Stimulated activated CD8-positive, alpha-beta memory T cell treated with anti-CD3 and anti-CD28 coated beads, Interleukin-15, amount 100 ng/mL, for 48 hours (primary cell): ENCODE data around the gene STOML1.
"Not testable (repeated sequence)": the region's sequence is repeated elsewhere in the genome, so short reads cannot be mapped to it uniquely, and the experiment has no call there.

Source experiments
- DNase-seq, 2 donors: peaks; one replicate each; pipeline ENCODE4 v3.0.0-alpha.2; 2020; ENCODE audit warnings: low read depth in 2 of 2

STOML1 gene

GRCh38 chr15:73987250-73987649 is 4.8 kb downstream of the STOML1 start:
- DNase-seq, result no peak

- DNase-seq, result no peak
Observed at GRCh38 chr15:73986776-73987056, 5.4 kb downstream of the STOML1 start.

- no peak for DNase-seq
Observed at GRCh38 chr15:73986055-73986775, 5.9 kb downstream of the STOML1 start.

- DNase-seq, result no peak
Observed at GRCh38 chr15:73985101-73985873, 6.8 kb downstream of the STOML1 start.

- DNase-seq, result no peak
Observed at GRCh38 chr15:73984208-73984979, 7.7 kb downstream of the STOML1 start.

- no peak for DNase-seq
Observed at GRCh38 chr15:73983773-73984172, 8.3 kb downstream of the STOML1 start.

GRCh38 chr15:73983211-73983727 is 8.8 kb downstream of the STOML1 start:
- no peak for DNase-seq

- no peak for DNase-seq
Observed at GRCh38 chr15:73982222-73982962, 9.7 kb downstream of the STOML1 start.

- no peak for DNase-seq
Observed at GRCh38 chr15:73981761-73982221, 10.3 kb downstream of the STOML1 start.

- no peak for DNase-seq
Observed at GRCh38 chr15:73979636-73980035, 12.5 kb downstream of the STOML1 start.

- DNase-seq, result no peak
Observed at GRCh38 chr15:73978896-73979295, 13.2 kb downstream of the STOML1 start.

- not testable (repeated sequence) for DNase-seq
Observed at GRCh38 chr15:73975440-73976125, 16.5 kb downstream of the STOML1 start.

GRCh38 chr15:73973683-73974200 is 18.4 kb downstream of the STOML1 start:
- not testable (repeated sequence) for DNase-seq

GRCh38 chr15:73972984-73973682 is 19.0 kb downstream of the STOML1 start:
- DNase-seq, result peak; percentile 66 to 69

- DNase-seq, result no peak
Observed at GRCh38 chr15:73969151-73969759, 22.8 kb downstream of the STOML1 start.

- no peak for DNase-seq
Observed at GRCh38 chr15:73968461-73968860, 23.6 kb downstream of the STOML1 start.

- no peak for DNase-seq
Observed at GRCh38 chr15:73965758-73966113, 26.4 kb downstream of the STOML1 start.

GRCh38 chr15:73965094-73965757 is 26.9 kb downstream of the STOML1 start:
- DNase-seq, result peak in 1 of 2 donors; percentile 61

GRCh38 chr15:73964736-73965093 is 27.4 kb downstream of the STOML1 start:
- peak; percentile 68 to 75 for DNase-seq
